OCI-LY1 (cell line): ENCODE measurements around the gene DOCK3.

Experiments
- H2AFZ ChIP-seq: fragments of 200-600 bp; sonication (generic), shearing (Covaris generic); 2 replicates; pipeline ENCODE4 v1.6.0; 2014; ENCODE audit warnings: antibody characterized with exemption, mild to moderate bottlenecking, low read length
- H3F3A ChIP-seq: fragments of 200-600 bp; sonication (generic), shearing (Covaris generic); 2 replicates; pipeline ENCODE4 v1.6.0; 2014; ENCODE audit warnings: mild to moderate bottlenecking, antibody characterized with exemption, low read length, moderate library complexity; ENCODE audit not compliant: insufficient read depth
- H3K27ac ChIP-seq: fragments of 200-600 bp; sonication (generic); 2 replicates; pipeline ENCODE4 v1.5.1; 2014; ENCODE audit warnings: low read length, mixed run types, mild to moderate bottlenecking, low read depth; ENCODE audit not compliant: poor library complexity, severe bottlenecking
- H3K27me3 ChIP-seq: fragments of 200-600 bp; sonication (generic); 2 replicates; pipeline ENCODE4 v1.6.0; 2014; ENCODE audit warnings: antibody characterized with exemption, mild to moderate bottlenecking, low read length, moderate library complexity; ENCODE audit not compliant: insufficient read depth
- H3K36me3 ChIP-seq: fragments of 200-600 bp; sonication (generic); 2 replicates; pipeline ENCODE4 v1.6.1; 2014; ENCODE audit warnings: mild to moderate bottlenecking, antibody characterized with exemption, low read length, moderate library complexity, mixed read lengths; ENCODE audit not compliant: insufficient read depth
- H3K4me1 ChIP-seq: fragments of 200-600 bp; sonication (generic); 2 replicates; pipeline ENCODE4 v1.5.1; 2014; ENCODE audit warnings: mild to moderate bottlenecking, low read length, moderate library complexity; ENCODE audit not compliant: insufficient read depth, severe bottlenecking
- H3K4me2 ChIP-seq: fragments of 200-600 bp; sonication (generic), shearing (Covaris generic); 2 replicates; pipeline ENCODE4 v1.6.1; 2014; ENCODE audit warnings: low read length
- H3K4me3 ChIP-seq: fragments of 200-600 bp; sonication (generic); 2 replicates; pipeline ENCODE4 v1.5.1; 2014; ENCODE audit warnings: low read length, low read depth, mild to moderate bottlenecking, mixed read lengths; ENCODE audit not compliant: poor library complexity, severe bottlenecking
- H3K79me2 ChIP-seq: fragments of 200-600 bp; shearing (Covaris generic); 2 replicates; pipeline ENCODE4 v1.6.1; 2016; ENCODE audit warnings: mixed run types, low read length, mixed read lengths; ENCODE audit not compliant: insufficient read depth
- H3K9ac ChIP-seq: fragments of 200-600 bp; sonication (generic), shearing (Covaris generic); 2 replicates; pipeline ENCODE4 v1.6.1; 2014; ENCODE audit warnings: mild to moderate bottlenecking, low read length, mixed read lengths
- H3K9me2 ChIP-seq: fragments of 200-600 bp; sonication (generic), shearing (Covaris generic); 2 replicates; pipeline ENCODE4 v1.6.1; 2014; ENCODE audit warnings: low read depth, mild to moderate bottlenecking, low read length, mixed read lengths
- H3K9me3 ChIP-seq: fragments of 200-600 bp; shearing (Covaris generic); 2 replicates; pipeline ENCODE4 v1.6.1; 2014; ENCODE audit warnings: low read length, mixed read lengths
- H4K20me1 ChIP-seq: fragments of 200-600 bp; sonication (generic), shearing (Covaris generic); 2 replicates; pipeline ENCODE4 v1.6.0; 2016; ENCODE audit warnings: mild to moderate bottlenecking, low read length; ENCODE audit not compliant: insufficient read depth
- EZH2 ChIP-seq: fragments of 200-600 bp; sonication (generic), shearing (Covaris generic); IDR thresholded peaks from 2 replicates; pipeline ENCODE4 v1.8.0; 2017; ENCODE audit warnings: borderline replicate concordance, mixed run types, mild to moderate bottlenecking, antibody characterized with exemption, low read length, moderate library complexity, mixed read lengths
- TF ChIP-seq, protein P1 (sequence below): fragments of 200-600 bp; sonication (generic), shearing (Covaris generic); IDR thresholded peaks from 2 replicates; pipeline ENCODE4 v1.5.1; 2017; ENCODE audit warnings: mild to moderate bottlenecking, antibody characterized with exemption, low read length, moderate library complexity, mixed read lengths

Gene DOCK3

DNA sequence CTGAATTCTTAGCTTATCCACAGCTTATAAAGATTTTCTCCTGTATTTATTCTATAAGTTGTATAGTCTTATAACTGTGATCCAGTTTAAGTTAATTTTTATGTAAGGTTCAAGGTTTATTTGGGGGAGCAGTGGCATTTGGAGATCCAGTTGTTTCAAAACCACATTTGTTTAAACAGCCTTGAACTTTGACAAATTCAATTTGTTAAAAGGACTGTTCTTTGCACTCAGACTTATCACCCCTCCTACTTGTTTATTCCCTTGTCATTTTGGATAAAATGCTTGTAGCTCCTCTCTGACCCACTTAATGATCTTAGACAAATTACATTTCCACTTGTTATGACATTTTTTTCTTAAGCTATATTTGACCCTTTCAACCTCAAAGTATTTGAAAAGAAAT is 327.8 kb downstream of the DOCK3 start:
- H3K9me3 ChIP-seq: no peaks in the 10 kb centered on the region
- no peaks in the 10 kb centered on the region for H3F3A ChIP-seq
- no peaks in the 10 kb centered on the region for H4K20me1 ChIP-seq
- H3K4me1 ChIP-seq: no peaks in the 10 kb centered on the region
- no peaks in the 10 kb centered on the region for H3K27me3 ChIP-seq
- H3K27ac ChIP-seq: no peak overlapping the region
- TF ChIP-seq, protein P1, sequence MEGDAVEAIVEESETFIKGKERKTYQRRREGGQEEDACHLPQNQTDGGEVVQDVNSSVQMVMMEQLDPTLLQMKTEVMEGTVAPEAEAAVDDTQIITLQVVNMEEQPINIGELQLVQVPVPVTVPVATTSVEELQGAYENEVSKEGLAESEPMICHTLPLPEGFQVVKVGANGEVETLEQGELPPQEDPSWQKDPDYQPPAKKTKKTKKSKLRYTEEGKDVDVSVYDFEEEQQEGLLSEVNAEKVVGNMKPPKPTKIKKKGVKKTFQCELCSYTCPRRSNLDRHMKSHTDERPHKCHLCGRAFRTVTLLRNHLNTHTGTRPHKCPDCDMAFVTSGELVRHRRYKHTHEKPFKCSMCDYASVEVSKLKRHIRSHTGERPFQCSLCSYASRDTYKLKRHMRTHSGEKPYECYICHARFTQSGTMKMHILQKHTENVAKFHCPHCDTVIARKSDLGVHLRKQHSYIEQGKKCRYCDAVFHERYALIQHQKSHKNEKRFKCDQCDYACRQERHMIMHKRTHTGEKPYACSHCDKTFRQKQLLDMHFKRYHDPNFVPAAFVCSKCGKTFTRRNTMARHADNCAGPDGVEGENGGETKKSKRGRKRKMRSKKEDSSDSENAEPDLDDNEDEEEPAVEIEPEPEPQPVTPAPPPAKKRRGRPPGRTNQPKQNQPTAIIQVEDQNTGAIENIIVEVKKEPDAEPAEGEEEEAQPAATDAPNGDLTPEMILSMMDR: no peak
- no peak for TF ChIP-seq EZH2
- H3K36me3 ChIP-seq: no peaks in the 10 kb centered on the region
- H3K9me2 ChIP-seq: no peaks in the 10 kb centered on the region
- no peak overlapping the region for H2AFZ ChIP-seq
- H3K4me2 ChIP-seq: no peak overlapping the region
- no peaks in the 10 kb centered on the region for H3K79me2 ChIP-seq
- no peak overlapping the region for H3K9ac ChIP-seq
- H3K4me3 ChIP-seq: no peak overlapping the region

DNA sequence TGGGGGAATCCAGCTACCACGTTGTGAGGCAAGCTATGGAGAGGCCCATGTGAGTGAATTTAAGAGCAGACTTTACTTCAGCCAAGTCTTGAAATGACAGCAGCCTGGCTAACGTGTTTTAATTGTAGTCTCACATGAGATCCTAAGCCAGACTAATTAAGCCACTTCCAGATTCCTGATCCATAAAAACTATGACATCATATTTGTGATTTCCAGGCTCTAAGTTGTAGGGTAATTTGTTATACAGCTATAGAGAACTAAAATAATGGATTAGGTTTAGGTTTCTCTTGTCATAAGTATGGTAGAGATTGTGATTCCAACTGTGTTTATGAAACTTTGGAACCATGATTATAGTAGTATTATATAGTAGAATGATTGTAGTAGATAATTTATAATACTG is 329.5 kb downstream of the DOCK3 start:
- Histone ChIP-seq H3K4me2 (no peak overlapping the region), H3K4me1 (no peaks in the 10 kb centered on the region), H3K9me2 (no peaks in the 10 kb centered on the region), H3K27me3 (no peaks in the 10 kb centered on the region), H4K20me1 (no peaks in the 10 kb centered on the region), H3K36me3 (no peaks in the 10 kb centered on the region), H2AFZ (no peak overlapping the region), H3F3A (no peaks in the 10 kb centered on the region), H3K9me3 (no peaks in the 10 kb centered on the region), H3K4me3 (no peak overlapping the region), H3K9ac (no peak overlapping the region), H3K79me2 (no peaks in the 10 kb centered on the region), H3K27ac (no peak overlapping the region)
- TF ChIP-seq, protein P1: no peak
- TF ChIP-seq EZH2: no peak

DNA sequence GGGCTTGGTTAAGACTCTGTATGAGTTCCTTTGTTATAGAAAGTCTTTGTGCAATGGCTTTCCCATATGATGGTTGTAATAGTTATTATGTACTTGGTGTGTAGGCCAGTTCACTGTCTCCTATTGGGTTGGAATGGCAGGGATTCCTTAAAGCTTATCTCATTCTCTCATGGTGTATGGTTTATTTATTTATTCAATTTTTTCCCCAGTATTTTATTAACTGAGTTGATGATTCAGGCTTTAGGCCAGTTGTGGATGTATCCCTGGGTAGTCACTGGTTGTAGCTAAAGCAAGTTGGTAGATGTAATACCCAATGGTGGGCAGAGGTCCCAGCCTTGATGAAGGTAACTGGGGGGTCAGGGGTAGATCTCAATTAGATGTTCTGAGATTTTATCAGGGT is 349.4 kb downstream of the DOCK3 start:
- H3K9me3 ChIP-seq: no peaks in the 10 kb centered on the region
- TF ChIP-seq, protein P1: no peak
- no peak for TF ChIP-seq EZH2
- H4K20me1 ChIP-seq: no peaks in the 10 kb centered on the region
- H3F3A ChIP-seq: no peaks in the 10 kb centered on the region
- no peaks in the 10 kb centered on the region for H3K9me2 ChIP-seq
- H3K79me2 ChIP-seq: no peaks in the 10 kb centered on the region
- H3K4me3 ChIP-seq: no peak overlapping the region
- no peak overlapping the region for H3K9ac ChIP-seq
- no peaks in the 10 kb centered on the region for H3K4me1 ChIP-seq
- H2AFZ ChIP-seq: no peak overlapping the region
- no peak overlapping the region for H3K4me2 ChIP-seq
- H3K36me3 ChIP-seq: no peaks in the 10 kb centered on the region
- H3K27ac ChIP-seq: no peak overlapping the region
- H3K27me3 ChIP-seq: no peaks in the 10 kb centered on the region
